HG02759 (cell line): ENCODE results near the gene ZNF536.
"Not testable (repeated sequence)": the region's sequence is repeated elsewhere in the genome, so short reads cannot be mapped to it uniquely, and the experiment has no call there.

Experiments used
- ATAC-seq: cut with Tn5 transposase; IDR thresholded peaks from one replicate; pipeline ENCODE4 v1.9.1; 2021; ENCODE audit warnings: mild to moderate bottlenecking, moderate library complexity; ENCODE audit not compliant: unreplicated experiment

Gene ZNF536

DNA sequence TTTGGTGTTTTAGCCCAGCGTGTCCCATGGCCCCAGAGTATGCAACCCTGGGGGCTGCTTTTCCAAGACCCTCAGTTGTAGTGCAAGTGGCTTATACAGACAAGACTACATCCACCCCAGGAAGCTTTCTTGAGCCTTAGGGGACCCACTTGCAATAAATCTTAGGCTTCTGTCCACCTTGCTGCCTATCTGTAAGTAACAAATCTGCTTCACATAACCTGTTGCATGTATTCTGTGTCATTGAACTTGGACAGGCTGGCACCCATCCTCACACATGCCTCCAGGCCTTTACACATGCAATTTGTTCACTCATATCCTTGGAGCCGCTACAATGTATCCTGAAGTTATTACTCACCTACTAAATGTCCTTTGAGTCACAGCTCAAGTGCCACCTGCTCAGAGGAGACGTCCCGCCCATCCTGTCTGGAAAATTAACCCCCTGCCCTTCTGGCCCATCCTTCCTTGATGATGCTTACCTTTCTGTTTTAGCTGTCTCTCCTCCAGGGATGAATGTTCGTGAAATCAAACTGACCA, 101.2 kb downstream of the ZNF536 start:
- no peak for ATAC-seq

DNA sequence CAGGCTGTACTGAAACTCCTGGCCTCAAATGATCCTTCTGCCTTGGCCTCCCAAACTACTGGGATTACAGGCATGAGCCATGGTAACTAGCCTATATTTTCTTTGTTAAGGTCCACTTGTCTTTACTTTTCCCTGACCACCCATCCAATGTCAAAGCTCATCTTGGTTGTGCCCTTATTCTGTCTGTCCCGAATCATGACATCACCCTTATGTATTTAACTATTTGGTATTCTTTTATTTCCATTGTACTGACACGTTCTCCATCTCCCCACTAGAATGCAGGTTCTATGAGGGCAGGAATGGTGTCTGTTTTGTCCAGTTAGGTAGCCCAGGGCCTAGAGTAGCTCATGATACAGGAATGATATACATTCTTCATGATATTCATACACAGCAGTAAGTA, 104.8 kb downstream of the ZNF536 start:
- no peak for ATAC-seq

GRCh38 chr19:30479231-30479630, 107.0 kb downstream of the ZNF536 start:
- no peak for ATAC-seq

- no peak for ATAC-seq
These were observed 107.9 kb downstream of the ZNF536 start for GRCh38 chr19:30480097-30480496.

- no peak for ATAC-seq
These were observed 108.9 kb downstream of the ZNF536 start for GRCh38 chr19:30481063-30481462.

DNA sequence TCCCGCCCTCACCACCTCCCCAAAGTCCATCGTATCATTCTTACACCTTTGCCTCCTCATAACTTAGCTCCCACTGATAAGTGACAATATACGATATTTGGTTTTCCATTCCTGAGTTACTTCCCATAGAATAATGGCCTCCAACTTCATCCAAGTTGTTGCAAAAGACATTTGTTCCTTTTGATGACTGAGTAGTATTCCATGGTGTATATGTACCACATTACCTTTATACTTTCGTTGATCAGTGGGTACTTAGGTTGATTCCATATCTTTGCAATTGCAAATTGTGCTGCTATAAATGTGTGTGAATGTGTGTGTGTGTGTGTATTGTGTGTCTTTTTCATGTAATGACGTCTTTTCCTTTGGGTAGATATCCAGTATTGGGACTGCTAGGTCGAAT, 109.6 kb downstream of the ZNF536 start:
- ATAC-seq: no peak

DNA sequence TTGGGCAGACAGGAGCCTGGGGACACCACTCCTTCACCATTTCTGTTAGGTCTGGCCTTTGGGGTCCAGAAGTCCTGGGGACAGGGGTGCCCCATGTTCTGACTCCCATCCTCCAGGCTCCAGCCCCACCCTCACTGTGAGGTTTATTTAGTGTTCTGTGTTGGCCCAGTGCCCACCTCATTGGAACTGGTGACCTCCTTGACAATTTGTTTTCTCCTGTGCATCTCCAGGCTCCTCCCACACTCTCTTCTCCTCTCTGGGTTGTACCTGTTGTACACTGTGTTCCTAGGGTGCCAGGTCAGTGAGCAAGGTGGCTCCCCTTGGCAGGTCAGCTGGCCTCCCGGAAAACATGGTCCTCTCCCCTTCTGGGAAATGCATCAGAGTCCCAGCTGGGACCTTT, 110.8 kb downstream of the ZNF536 start:
- no peak for ATAC-seq

DNA sequence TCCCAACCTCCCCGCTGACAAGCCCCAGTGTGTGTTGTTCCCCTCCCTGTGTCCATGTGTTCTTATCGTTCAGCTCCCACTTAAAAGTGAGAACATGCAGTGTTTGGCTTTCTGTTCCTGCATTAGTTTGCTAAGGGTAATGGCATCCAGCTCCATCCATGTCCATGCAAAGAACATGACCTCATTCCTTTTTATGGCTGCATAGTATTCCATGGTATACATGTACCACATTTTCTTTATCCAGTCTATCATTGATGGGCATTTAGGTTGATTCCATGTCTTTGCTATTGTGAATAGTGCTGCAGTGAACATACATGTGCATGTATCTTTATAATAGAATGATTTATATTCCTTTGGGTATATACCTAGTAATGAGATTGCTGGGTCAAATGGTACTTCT, 114.1 kb downstream of the ZNF536 start:
- ATAC-seq: not testable (repeated sequence)

DNA sequence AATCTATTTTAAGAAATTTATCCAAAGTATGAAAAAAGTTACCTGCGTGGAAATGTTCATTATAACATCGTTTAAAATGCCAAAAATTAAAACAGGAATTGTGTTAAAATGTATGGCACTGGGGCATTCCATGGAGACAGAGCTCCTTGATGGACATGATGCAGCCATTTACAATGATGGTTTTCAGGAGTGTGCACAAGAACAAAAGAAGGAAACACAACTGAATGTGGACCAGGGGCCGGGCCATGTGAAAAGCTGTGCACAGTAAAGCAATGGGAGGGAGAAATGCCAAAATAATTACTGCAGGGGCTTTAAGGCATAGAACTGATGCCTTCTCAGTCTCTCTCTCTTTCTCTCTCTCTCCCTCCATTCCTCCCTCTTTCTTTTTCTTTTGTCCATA, 115.0 kb downstream of the ZNF536 start:
- no peak for ATAC-seq

DNA sequence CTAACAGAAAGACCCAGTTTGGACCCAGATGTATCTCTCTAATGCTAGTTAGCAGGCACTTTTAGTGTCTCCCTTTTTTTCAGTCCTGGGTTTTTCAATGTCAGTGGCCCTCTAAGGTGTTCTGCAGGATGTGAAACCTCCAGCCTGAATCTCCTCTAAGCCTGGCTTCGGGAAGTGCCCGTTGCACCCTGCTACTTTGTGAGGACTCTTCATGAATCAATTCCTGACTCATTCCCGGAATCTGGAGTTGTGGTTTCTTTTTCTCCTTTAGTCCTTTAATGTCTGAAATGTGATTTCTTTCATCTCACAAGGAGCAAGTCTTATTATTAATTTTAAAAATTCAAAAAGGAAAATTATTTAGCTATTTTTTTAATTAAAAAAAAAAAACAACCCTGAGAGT, 116.0 kb downstream of the ZNF536 start:
- no peak for ATAC-seq

DNA sequence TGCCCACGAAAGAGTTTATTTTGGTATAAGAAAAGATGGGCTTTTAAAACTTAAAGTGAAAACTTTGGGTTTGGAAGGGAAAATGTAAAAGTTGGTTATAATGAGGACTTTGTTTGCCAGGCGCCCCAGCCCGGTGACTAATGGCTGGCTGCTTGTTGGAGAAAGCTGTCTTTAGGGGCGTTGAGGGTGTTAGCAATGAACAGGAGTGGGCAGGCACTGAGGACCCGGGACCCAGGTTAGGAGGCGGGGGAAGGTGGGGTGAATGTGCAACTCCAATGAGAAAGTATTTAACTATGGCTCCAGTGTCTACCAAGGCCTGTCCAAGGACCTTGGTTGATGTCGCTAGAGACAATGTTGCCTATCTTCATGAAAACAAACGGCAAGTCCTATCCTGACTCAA, 118.6 kb downstream of the ZNF536 start:
- no peak for ATAC-seq

DNA sequence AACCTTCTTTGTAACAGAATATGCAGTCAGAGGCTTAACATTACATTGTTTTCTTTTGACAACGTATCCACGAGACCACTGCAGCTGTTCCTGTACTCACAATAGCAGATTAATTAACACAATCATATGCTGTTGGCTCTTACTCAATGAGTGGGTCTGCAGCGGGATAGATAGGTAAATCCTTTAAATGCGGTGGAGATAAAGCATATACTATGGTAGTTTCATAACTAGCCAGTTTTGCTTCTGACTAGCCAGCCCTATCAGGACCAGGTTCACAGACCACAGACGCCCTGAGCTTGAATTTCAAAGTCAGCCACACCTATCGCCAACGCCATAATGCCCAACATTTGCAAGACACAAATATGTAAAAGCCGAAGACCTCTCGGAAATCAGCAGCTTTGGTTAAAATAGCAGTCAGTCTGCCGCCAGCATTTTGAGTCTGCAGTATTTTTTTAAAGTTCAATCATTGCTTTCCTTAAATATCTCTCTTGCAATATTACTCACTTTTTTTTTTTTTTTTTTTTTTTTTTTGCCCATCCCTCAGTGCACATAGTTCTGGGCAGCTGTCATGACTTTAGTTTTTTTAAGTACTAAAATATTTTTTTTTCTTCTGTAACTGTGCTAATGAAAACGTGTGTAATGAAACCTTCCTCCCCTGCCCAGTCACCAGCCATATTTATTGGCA, 120.5 kb downstream of the ZNF536 start:
- no peak for ATAC-seq

DNA sequence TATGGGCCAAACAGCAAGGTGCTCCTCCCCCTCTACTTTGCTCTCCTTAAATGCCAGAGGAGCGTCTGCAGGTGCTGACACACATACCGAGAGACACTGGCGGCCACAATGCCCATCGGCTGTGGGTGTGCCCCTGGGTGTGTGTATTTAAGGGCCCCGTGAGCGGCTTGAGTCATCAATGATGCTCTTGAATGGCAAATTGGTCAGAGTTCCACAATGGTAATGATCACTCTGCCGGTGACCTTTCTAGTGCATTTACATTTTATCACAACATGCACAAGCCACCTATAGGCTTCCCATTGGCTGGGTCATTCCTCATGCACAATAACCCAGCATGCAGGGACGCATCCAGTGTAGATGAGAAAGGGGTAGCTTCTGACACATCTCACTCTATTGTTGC, 124.8 kb downstream of the ZNF536 start:
- no peak for ATAC-seq

- ATAC-seq: not testable (repeated sequence)
These were observed 125.9 kb downstream of the ZNF536 start for GRCh38 chr19:30498085-30498484.

- no peak for ATAC-seq
These were observed 126.5 kb downstream of the ZNF536 start for GRCh38 chr19:30498707-30499106.

GRCh38 chr19:30504272-30504671, 132.1 kb downstream of the ZNF536 start:
- no peak for ATAC-seq

- ATAC-seq: no peak
These were observed 140.2 kb downstream of the ZNF536 start for GRCh38 chr19:30512176-30513081.

- no peak for ATAC-seq
These were observed 140.9 kb downstream of the ZNF536 start for GRCh38 chr19:30513082-30513411.

DNA sequence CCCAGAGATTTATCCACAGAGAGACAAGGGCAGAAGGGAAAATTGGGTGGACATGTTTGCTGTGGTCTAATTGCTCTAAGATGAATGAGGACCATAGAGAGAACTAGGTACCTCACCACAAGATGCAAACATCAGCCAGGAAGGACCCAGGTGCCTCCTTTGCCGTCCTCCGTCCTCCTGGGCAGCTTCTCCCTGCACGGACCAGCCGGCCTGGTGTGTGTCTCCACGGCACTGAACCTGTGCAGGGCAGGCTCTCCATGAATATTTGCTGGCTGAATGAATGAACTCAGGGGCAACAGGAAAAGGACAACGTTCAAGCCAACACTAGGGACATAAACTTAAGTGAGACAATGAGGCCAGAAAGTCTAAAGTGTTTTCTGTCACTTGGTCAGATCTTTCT, 143.9 kb downstream of the ZNF536 start:
- no peak for ATAC-seq

DNA sequence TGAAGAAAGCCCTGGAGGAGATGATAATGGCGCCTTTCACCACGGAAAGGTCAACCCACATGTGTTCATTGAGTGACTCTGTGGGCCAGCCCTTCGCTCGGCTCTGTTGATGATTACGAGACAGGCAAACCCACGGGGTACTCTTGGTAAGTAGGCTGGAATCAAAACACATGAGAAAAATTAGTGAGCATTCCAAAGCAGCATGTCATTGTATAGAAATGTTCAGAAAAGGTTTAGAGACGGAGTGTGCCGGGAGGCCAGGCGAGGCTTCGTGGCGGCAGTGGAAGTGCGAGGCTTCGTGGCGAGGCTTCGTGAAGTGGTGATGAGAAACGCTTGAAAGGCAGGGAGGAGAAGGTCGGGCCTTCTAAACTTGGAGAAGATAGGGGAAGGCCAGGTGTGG, 144.3 kb downstream of the ZNF536 start:
- ATAC-seq: no peak

DNA sequence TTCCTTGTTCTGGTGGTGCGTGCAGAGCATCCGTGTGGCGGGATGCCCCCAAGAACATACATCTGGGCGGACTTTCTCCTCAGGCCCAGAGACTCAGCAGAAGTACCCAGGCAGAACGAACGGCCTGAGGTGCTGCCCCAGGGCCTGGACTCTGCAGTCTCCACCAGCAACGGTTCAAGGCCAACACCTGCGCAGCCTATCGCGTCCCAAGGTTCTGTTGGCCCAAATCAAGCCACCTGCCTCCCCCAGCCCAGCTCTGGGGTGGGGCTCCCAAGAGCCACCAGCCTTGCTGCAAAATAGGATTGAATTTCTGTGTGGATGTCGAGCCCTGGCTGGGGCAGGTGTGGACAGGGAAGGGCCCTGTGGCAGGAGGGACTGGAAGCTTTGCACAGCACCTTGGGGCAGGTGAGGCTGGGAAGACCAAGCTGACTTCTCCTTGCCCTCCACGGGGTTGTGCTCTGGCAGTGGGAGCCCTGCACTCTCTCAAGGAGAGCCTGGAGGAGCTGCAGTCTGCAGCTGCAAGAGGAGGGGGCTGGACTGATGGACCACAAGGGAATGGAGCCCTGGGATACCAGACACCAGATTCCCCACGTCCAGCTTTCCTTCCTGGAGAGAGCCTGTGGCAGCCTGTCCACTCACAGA, 146.9 kb downstream of the ZNF536 start:
- no peak for ATAC-seq
